ENCODE results near the gene KCNJ5.

KCNJ5 gene

DNA sequence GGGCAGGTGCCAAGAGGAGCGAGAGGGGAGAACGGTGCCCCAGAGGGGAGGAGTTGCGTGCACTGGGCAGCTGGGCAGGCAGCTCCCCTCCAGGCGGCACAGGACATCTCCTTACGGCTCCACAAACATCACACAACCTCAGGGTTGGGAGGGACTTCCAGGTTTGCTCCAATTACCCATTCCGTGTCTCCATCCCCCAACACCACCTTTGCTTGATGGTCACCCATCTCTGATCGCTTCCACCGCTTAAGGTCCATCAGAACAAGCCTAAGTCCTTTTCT lies 66.0 kb downstream of the KCNJ5 start:
- DNase-seq (ENCODE audit: low spot score) = no peak

DNA sequence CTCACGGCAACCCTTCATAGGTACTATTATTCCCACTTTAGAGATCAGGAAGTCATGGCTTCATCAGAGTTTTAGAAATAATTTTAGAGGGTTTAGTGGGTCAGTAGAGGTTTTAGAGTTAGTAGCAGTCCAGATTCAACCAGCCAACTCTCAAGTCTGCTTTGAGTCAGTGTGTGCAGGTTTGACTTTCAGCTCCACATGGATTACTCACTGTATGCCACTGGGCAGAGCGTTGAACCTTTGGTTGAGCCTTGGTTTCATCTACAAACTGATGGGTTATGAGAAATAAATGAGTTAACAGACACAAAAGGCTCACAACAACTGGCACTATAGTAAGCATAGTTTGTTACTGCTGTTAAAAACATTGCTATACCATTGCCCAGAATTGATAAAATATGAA lies 70.5 kb downstream of the KCNJ5 start:
- no peak for DNase-seq (ENCODE audit: low spot score)

DNA sequence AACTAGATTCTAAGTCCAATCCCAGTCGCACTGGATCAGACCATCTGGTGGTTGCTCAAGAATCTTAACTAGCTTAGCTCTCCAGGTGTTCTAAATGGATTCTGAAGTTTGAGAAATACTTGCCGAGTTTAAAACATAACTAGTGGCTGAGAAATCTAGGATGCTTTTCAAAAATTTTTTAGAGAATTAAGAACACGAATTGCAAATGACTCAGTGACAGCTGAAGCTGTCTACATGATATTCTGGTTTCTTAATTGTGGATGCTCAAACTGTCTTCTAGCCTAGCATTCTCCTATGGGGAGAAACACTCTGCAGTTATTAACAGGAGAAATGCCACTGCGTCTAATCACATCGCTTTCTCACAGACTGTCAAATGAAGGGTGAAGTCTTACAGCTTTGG lies 71.7 kb downstream of the KCNJ5 start:
- DNase-seq (ENCODE audit: low spot score) = no peak

DNA sequence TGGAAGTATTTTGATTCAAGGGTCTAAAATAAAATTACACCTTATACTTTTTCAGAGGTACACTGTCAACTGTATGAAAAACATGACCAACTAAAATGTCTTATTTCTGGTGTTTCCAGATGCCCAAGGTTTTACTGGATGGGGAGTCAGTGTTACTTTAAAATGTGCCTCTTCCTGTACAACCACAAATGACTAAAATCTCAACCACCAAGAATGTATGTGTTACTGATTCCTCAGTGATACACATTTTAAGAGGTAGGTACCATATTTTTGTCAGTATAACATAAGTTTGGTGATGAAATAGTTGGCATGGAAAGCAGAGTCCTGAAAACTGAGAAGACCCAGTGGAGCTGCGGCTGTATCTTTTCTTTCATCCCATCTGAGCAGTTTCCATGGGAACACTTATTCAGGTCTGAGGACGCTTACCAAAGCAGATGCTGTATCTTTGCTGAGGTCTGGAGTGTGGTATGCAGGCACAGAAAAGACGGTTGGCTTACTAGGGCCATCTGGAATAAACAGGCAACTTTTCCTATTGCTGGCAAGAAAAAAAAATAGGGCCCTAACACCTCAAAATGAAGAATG lies 72.7 kb downstream of the KCNJ5 start:
- no peak for DNase-seq (ENCODE audit: low spot score)

DNA sequence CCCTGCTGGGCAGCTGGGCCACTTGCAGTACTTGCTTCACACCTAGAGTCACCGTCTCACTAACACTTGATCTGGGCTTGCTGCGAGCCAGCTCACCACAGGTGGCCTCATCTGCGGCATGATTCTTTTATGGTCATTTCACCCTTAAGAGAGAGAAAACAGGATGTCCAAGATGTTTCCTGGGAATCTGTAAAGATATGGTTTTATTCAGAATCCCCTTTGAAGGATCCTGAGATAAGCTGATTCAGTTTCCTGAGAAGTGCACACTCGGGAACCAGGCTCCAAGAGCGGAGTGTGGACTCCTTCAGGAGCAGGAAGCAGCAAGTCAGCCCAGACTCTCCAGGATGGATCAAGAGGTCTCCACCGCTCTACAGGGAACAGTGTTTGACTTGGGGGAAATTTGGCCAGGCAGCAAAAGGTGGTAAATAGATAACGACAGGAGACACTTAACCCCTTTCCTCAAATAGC lies 73.3 kb downstream of the KCNJ5 start:
- DNase-seq (ENCODE audit: low spot score) = no peak

DNA sequence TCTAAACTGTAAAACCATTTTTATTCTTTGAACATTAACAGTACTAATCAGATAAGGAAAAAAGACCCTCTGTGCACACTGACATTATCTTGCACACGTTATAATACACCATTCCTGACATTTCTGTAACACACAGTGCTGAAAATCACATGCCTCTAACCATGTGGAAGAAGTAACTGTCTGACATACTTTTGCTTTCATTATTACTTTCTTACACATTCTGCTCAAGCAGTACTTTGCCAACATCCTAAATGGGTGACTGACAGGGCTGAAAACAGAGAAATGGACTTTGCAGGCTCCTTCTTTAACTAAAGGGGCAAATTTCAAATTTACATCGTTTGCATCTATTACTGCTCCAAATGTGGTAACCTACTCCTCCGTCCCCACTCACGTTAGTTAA lies 74.3 kb downstream of the KCNJ5 start:
- DNase-seq (ENCODE audit: low spot score) = no peak

DNA sequence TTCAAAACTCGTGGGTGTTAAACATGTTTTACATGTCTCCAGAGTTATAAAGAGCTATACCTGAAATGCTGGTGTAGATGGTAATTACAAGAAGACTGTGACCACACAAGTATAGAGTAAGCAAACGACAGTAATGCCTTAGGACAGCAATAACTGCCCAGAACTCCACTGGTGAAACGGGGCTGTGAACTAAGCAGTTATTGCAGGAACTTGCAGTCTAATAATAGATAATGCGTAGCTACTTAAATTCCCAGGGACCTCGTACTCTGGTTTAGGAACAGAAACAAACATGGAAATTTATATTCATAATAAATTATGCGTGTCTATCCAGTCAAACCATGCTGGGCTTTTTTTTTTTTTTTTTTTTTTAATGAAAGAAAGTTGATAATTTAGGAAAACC lies 76.4 kb downstream of the KCNJ5 start:
- no peak for DNase-seq (ENCODE audit: low spot score)

DNA sequence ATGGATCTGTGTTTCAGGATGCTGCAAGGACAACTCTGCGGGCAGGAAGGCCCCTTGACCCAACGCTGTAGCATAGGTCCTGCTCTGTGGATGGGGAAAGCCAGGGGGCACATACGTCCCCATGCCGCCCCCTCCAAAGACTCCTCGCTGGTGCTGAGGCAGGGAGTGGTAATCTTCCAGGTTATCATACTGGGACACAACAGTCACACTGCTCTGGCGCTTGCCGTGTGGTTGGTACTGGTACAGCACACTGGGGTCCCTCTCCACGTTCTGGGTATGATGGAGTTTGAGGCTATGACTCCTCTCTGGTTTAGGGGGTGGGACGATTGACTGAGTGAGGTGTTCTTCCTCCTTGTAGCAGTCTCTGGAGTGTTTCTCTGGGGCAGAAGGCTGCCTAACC lies 77.8 kb downstream of the KCNJ5 start:
- no peak for DNase-seq (ENCODE audit: low spot score)
